HepG2 (cell line): ENCODE results near the gene MYL6B. TPM values are rescaled to one million over a fixed set of nuclear protein-coding genes. Genes with fewer than 3 reads are reported as not detected.
A peak's percentile ranks its signal among the peaks of the same experiment; 100 is the strongest.

Experiments used
- MEIS1 ChIP-seq: sonication (generic); formaldehyde crosslinking; IDR thresholded peaks from 2 replicates; pipeline ENCODE4 v1.9.0; 2021; ENCODE audit warnings: mild to moderate bottlenecking, missing genetic modification reagents, moderate library complexity, borderline replicate concordance
- POLR2A ChIP-seq, 2 experiments: IDR thresholded peaks; 2 replicates each; pipeline ENCODE4 v1.6.1; 2011; ENCODE audit warnings: low read depth in 2 of 2, low read length in 2 of 2, mild to moderate bottlenecking in 1 of 2, moderate library complexity in 1 of 2; ENCODE audit not compliant: insufficient read depth in 1 of 2
- POLR2AphosphoS2 ChIP-seq: IDR thresholded peaks from 2 replicates; pipeline ENCODE4 v1.6.1; 2011; ENCODE audit warnings: low read depth, low read length, improper control_type of control experiment
- RFXANK ChIP-seq: IDR thresholded peaks from 2 replicates; pipeline ENCODE4 v1.6.1; 2016
- RNF219 ChIP-seq: sonication (generic); formaldehyde crosslinking; IDR thresholded peaks from 2 replicates; pipeline ENCODE4 v1.5.0; 2020; ENCODE audit warnings: mild to moderate bottlenecking, missing genetic modification reagents
- SAFB2 ChIP-seq: sonication (generic); formaldehyde crosslinking; IDR thresholded peaks from 2 replicates; pipeline ENCODE4 v1.5.1; 2020; ENCODE audit warnings: missing genetic modification reagents, low read depth, mild to moderate bottlenecking, borderline replicate concordance
- SALL1 ChIP-seq: sonication (generic); formaldehyde crosslinking; IDR thresholded peaks from 2 replicates; pipeline ENCODE4 v1.8.0; 2022; ENCODE audit warnings: mild to moderate bottlenecking, missing genetic modification reagents
- SKI ChIP-seq: fragments of 450-650 bp; IDR thresholded peaks from one replicate; pipeline ENCODE4 v1.6.1; 2018; ENCODE audit warnings: mild to moderate bottlenecking; ENCODE audit not compliant: partially characterized antibody
- TARDBP ChIP-seq: sonication (generic); formaldehyde crosslinking; IDR thresholded peaks from 2 replicates; pipeline ENCODE4 v1.8.0; 2022; ENCODE audit warnings: mild to moderate bottlenecking, missing genetic modification reagents
- TBX2 ChIP-seq: sonication (generic); formaldehyde crosslinking; IDR thresholded peaks from 2 replicates; pipeline ENCODE4 v1.5.0; 2020; ENCODE audit warnings: missing genetic modification reagents, mild to moderate bottlenecking, borderline replicate concordance
- ZHX2 ChIP-seq, 2 experiments: sonication (generic) in 1 of 2; formaldehyde crosslinking in 1 of 2; IDR thresholded peaks; 2 replicates each; pipeline versions ENCODE4 v1.6.1 to v1.9.0; 2014 to 2022; ENCODE audit warnings: antibody characterized with exemption in 1 of 2, borderline replicate concordance in 1 of 2, inconsistent platforms in 1 of 2, low read depth in 1 of 2, missing genetic modification reagents in 1 of 2
- ZNF335 ChIP-seq: sonication (generic); formaldehyde crosslinking; IDR thresholded peaks from 2 replicates; pipeline ENCODE4 v1.4.0; 2020; ENCODE audit warnings: missing genetic modification reagents
- ZNF580 ChIP-seq: IDR thresholded peaks from 2 replicates; pipeline ENCODE4 v1.6.1; 2016; ENCODE audit warnings: low read depth, borderline replicate concordance
- ZNF776 ChIP-seq: sonication (generic); formaldehyde crosslinking; IDR thresholded peaks from 2 replicates; pipeline ENCODE4 v1.4.0; 2020; ENCODE audit warnings: mild to moderate bottlenecking, missing genetic modification reagents
- ZNF792 ChIP-seq: IDR thresholded peaks from 2 replicates; pipeline ENCODE4 v1.6.1; 2016
- polyA plus RNA-seq, 8 experiments: library from polyadenylated mRNA; depleted of rRNA in 3 of 8; stranded (reverse) in 7 of 8; unstranded in 1 of 8; fragments of >200 nt; fragmentation: Illumina TruSeq in 4 of 8; extraction: Trizol in 4 of 8; gene quantifications; 2 replicates each; pipeline versions ENCODE4 v1.2.1 to v1.2.3, GENCODE V29; 2011 to 2016; ENCODE audit warnings: low read depth in 4 of 8, missing spikeins in 1 of 8, mixed read lengths in 1 of 8; ENCODE audit not compliant: insufficient read depth in 1 of 8
- total RNA-seq, 5 experiments: library from RNA; depleted of rRNA; stranded (reverse); fragments of >200 nt; fragmentation: Illumina TruSeq; extraction: Trizol; gene quantifications; 2 replicates each; pipeline ENCODE4 v1.2.3, GENCODE V29; 2016; ENCODE audit warnings: low read depth in 1 of 5

Gene MYL6B
- total and polyA plus RNA-seq, 2 of the 13 experiments (the other 11 are each of a cell fraction or from before 2014, with no cell fraction given): 75.7 to 88.7 TPM

- TF ChIP-seq ZNF776 (CRISPR knock-in tag) (0 out of 2 replicates have a peak, but pooled peaks have one; percentile 70), TARDBP (CRISPR knock-in tag) (peak; percentile 68; the same call in 1 of the 2 replicates), ZNF580 (peak; percentile 35; the same call in 1 of the 2 replicates), MEIS1 (CRISPR knock-in tag) (0 out of 2 replicates have a peak, but pooled peaks have one; percentile 3), SALL1 (peak; percentile 80), POLR2AphosphoS2 (peak; percentile 97), SAFB2 (peak; percentile 34; the same call in 1 of the 2 replicates), RFXANK (CRISPR knock-in tag) (0 out of 2 replicates have a peak, but pooled peaks have one; percentile 28), ZNF335 (CRISPR knock-in tag) (0 out of 2 replicates have a peak, but pooled peaks have one; percentile 13), POLR2A (IDR thresholded peaks at IDR 0.05; ENCODE audit: insufficient read depth in 1 of 2, low read depth in 2 of 2, low read length in 2 of 2) (peak; percentile 98 to 99), ZHX2 (IDR thresholded peaks at IDR 0.05; ENCODE audit: low read depth) (peak; percentile 58; the same call in 1 of the 2 replicates), ZHX2 (CRISPR knock-in tag; IDR thresholded peaks at IDR 0.05; ENCODE audit: borderline replicate concordance) (no peak), ZNF792 (CRISPR knock-in tag) (0 out of 2 replicates have a peak, but pooled peaks have one; percentile 42), RNF219 (CRISPR knock-in tag) (no peak), SKI (no peak), TBX2 (CRISPR knock-in tag) (0 out of 2 replicates have a peak, but pooled peaks have one; percentile 6)
Measured at GRCh38 chr12:56158029-56158925, 5.9 kb downstream of the MYL6B start, which contains the start of gene MYL6 (continued).
